Stimulated activated naive B cell treated with anti-CD40 and anti-IgM and Interleukin-4, amounts not matched to agents 10 μg/mL and 1 μg/mL and 100 μg/mL, for 72 hours (primary cell): ENCODE measurements around the gene PRRC2B.

Experiments used
- ATAC-seq, 2 donors: fragments of 150-1000 bp; cut with Tn5 transposase; replicated peaks; 2 replicates each; pipeline ENCODE4 v1.10.0; 2021; ENCODE audit warnings: moderate library complexity in 1 of 2
- DNase-seq: peaks from one replicate; pipeline ENCODE4 v3.0.0; 2021
- H3K27ac Mint-ChIP-seq: one replicate; pipeline ENCODE4 v1.8.0; 2022; ENCODE audit warnings: mild to moderate bottlenecking, mixed read lengths
- H3K27me3 Mint-ChIP-seq, 2 donors: one replicate each; pipeline ENCODE4 v1.8.0; 2022; ENCODE audit warnings: mixed read lengths in 2 of 2
- H3K36me3 Mint-ChIP-seq, 2 donors: one replicate each; pipeline ENCODE4 v1.8.0; 2022; ENCODE audit warnings: mixed read lengths in 2 of 2, mild to moderate bottlenecking in 1 of 2
- H3K4me1 Mint-ChIP-seq, 2 donors: one replicate each; pipeline ENCODE4 v1.8.0; 2022; ENCODE audit warnings: mixed read lengths in 2 of 2, mild to moderate bottlenecking in 1 of 2
- H3K4me3 Mint-ChIP-seq, 2 donors: one replicate each; pipeline ENCODE4 v1.8.0; 2022; ENCODE audit warnings: mild to moderate bottlenecking in 2 of 2, mixed read lengths in 2 of 2, moderate library complexity in 1 of 2
- H3K9me3 Mint-ChIP-seq, 2 donors: one replicate each; pipeline ENCODE4 v1.8.0; 2022; ENCODE audit warnings: mixed read lengths in 2 of 2, mild to moderate bottlenecking in 1 of 2

PRRC2B gene

GRCh38 chr9:131407717-131408195 lies 13.9 kb downstream of the PRRC2B start:
- H3K36me3 Mint-ChIP-seq, result peaks cover 16 to 26% of the 10 kb centered on the region in 2 donors

GRCh38 chr9:131409458-131409992 lies 15.6 kb downstream of the PRRC2B start:
- peak overlapping the region in 1 of 2 donors; percentile 44 for H3K4me3 Mint-ChIP-seq
- H3K9me3 Mint-ChIP-seq, result no peaks in the 10 kb centered on the region
- DNase-seq (no peak), ATAC-seq (no peak)
- H3K4me1 Mint-ChIP-seq, result peaks cover 62 to 87% of the 10 kb centered on the region in 2 donors
- no peaks in the 10 kb centered on the region for H3K27me3 Mint-ChIP-seq
- peak overlapping the region; percentile 47 for H3K27ac Mint-ChIP-seq
- peaks cover 20 to 35% of the 10 kb centered on the region in 2 donors for H3K36me3 Mint-ChIP-seq

More at GRCh38 chr9:131407717-131408195, 13.9 kb downstream of the PRRC2B start:
- no peaks in the 10 kb centered on the region for H3K27me3 Mint-ChIP-seq
- H3K4me1 Mint-ChIP-seq, result peaks cover 62 to 89% of the 10 kb centered on the region in 2 donors
- H3K27ac Mint-ChIP-seq, result no peak overlapping the region
- no peak overlapping the region for H3K4me3 Mint-ChIP-seq
- no peak for DNase-seq
- peak; percentile 44 to 48 for ATAC-seq
- H3K9me3 Mint-ChIP-seq, result no peaks in the 10 kb centered on the region

GRCh38 chr9:131410044-131410491 lies 16.2 kb downstream of the PRRC2B start:
- Mint-ChIP-seq H3K4me3 (peak overlapping the region in 1 of 2 donors; percentile 44), H3K4me1 (peaks cover 63 to 87% of the 10 kb centered on the region in 2 donors), H3K27ac (peak overlapping the region; percentile 90), H3K27me3 (no peaks in the 10 kb centered on the region), H3K36me3 (peaks cover 23 to 36% of the 10 kb centered on the region in 2 donors), H3K9me3 (no peaks in the 10 kb centered on the region)
- DNase-seq (no peak), ATAC-seq (peak in 1 of 2 donors; percentile 33)

- Mint-ChIP-seq H3K27ac (no peak overlapping the region), H3K4me3 (no peak overlapping the region)
Observed at GRCh38 chr9:131411719-131412681, 18.1 kb downstream of the PRRC2B start.

GRCh38 chr9:131416509-131416908 lies 22.6 kb downstream of the PRRC2B start:
- ATAC-seq (no peak), DNase-seq (no peak)
- H3K36me3 Mint-ChIP-seq, result peaks cover 40 to 65% of the 10 kb centered on the region in 2 donors
- no peaks in the 10 kb centered on the region for H3K9me3 Mint-ChIP-seq
- no peak overlapping the region for H3K4me3 Mint-ChIP-seq
- peaks cover 60 to 87% of the 10 kb centered on the region in 2 donors for H3K4me1 Mint-ChIP-seq
- no peaks in the 10 kb centered on the region for H3K27me3 Mint-ChIP-seq
- H3K27ac Mint-ChIP-seq, result peak overlapping the region; percentile 92

More at GRCh38 chr9:131411719-131412681, 18.1 kb downstream of the PRRC2B start:
- H3K36me3 Mint-ChIP-seq, result peaks cover 29 to 40% of the 10 kb centered on the region in 2 donors
- H3K27me3 Mint-ChIP-seq, result no peaks in the 10 kb centered on the region
- H3K9me3 Mint-ChIP-seq, result no peaks in the 10 kb centered on the region
- ATAC-seq (no peak), DNase-seq (no peak)
- H3K4me1 Mint-ChIP-seq, result peaks cover 58 to 87% of the 10 kb centered on the region in 2 donors

- DNase-seq (peak; percentile 32), ATAC-seq (peak; percentile 86 to 87)
- Mint-ChIP-seq H3K27me3 (no peaks in the 10 kb centered on the region), H3K4me3 (peak overlapping the region; percentile 74 to 79), H3K9me3 (no peaks in the 10 kb centered on the region), H3K36me3 (peaks cover 35 to 61% of the 10 kb centered on the region in 2 donors), H3K4me1 (peaks cover 58 to 86% of the 10 kb centered on the region in 2 donors), H3K27ac (peak overlapping the region; percentile 87)
Observed at GRCh38 chr9:131417264-131418142, 23.6 kb downstream of the PRRC2B start.

- ATAC-seq, result no peak
- no peaks in the 10 kb centered on the region for H3K27me3 Mint-ChIP-seq
- no peaks in the 10 kb centered on the region for H3K9me3 Mint-ChIP-seq
- peaks cover 37 to 59% of the 10 kb centered on the region in 2 donors for H3K36me3 Mint-ChIP-seq
- H3K27ac Mint-ChIP-seq, result peak overlapping the region; percentile 87
- peaks cover 65 to 94% of the 10 kb centered on the region in 2 donors for H3K4me1 Mint-ChIP-seq
- no peak for DNase-seq
- H3K4me3 Mint-ChIP-seq, result peak overlapping the region; percentile 74 to 79
Observed at GRCh38 chr9:131418143-131419025, 24.5 kb downstream of the PRRC2B start.

GRCh38 chr9:131419026-131419614 lies 25.2 kb downstream of the PRRC2B start:
- Mint-ChIP-seq H3K27me3 (no peaks in the 10 kb centered on the region), H3K27ac (peak overlapping the region; percentile 87), H3K4me3 (peak overlapping the region; percentile 8 to 50), H3K36me3 (peaks cover 36 to 56% of the 10 kb centered on the region in 2 donors), H3K4me1 (peaks cover 62 to 90% of the 10 kb centered on the region in 2 donors), H3K9me3 (no peaks in the 10 kb centered on the region)
- no peak for ATAC-seq
- no peak for DNase-seq

- no peak for DNase-seq
- H3K27me3 Mint-ChIP-seq, result no peaks in the 10 kb centered on the region
- no peak for ATAC-seq
- peaks cover 63 to 84% of the 10 kb centered on the region in 2 donors for H3K4me1 Mint-ChIP-seq
- H3K9me3 Mint-ChIP-seq, result no peaks in the 10 kb centered on the region
- peak overlapping the region in 1 of 2 donors; percentile 8 for H3K4me3 Mint-ChIP-seq
- peaks cover 30 to 55% of the 10 kb centered on the region in 2 donors for H3K36me3 Mint-ChIP-seq
- H3K27ac Mint-ChIP-seq, result peak overlapping the region; percentile 87
Observed at GRCh38 chr9:131419716-131420115, 25.8 kb downstream of the PRRC2B start.

GRCh38 chr9:131420980-131421624 lies 27.2 kb downstream of the PRRC2B start:
- Mint-ChIP-seq H3K36me3 (peaks cover 22 to 51% of the 10 kb centered on the region in 2 donors), H3K27ac (peak overlapping the region; percentile 62)
- ATAC-seq, result no peak

GRCh38 chr9:131421691-131422090 lies 27.8 kb downstream of the PRRC2B start:
- ATAC-seq, result no peak
- peaks cover 26 to 55% of the 10 kb centered on the region in 2 donors for H3K36me3 Mint-ChIP-seq
- H3K4me1 Mint-ChIP-seq, result peaks cover 56 to 77% of the 10 kb centered on the region in 2 donors
- no peaks in the 10 kb centered on the region for H3K27me3 Mint-ChIP-seq
- no peak for DNase-seq
- peak overlapping the region; percentile 44 for H3K27ac Mint-ChIP-seq
- H3K4me3 Mint-ChIP-seq, result no peak overlapping the region
- no peaks in the 10 kb centered on the region for H3K9me3 Mint-ChIP-seq

More at GRCh38 chr9:131420980-131421624, 27.2 kb downstream of the PRRC2B start:
- no peak overlapping the region for H3K4me3 Mint-ChIP-seq
- peaks cover 58 to 77% of the 10 kb centered on the region in 2 donors for H3K4me1 Mint-ChIP-seq
- no peaks in the 10 kb centered on the region for H3K27me3 Mint-ChIP-seq
- no peaks in the 10 kb centered on the region for H3K9me3 Mint-ChIP-seq
- DNase-seq, result no peak

GRCh38 chr9:131422241-131422792 lies 28.4 kb downstream of the PRRC2B start:
- peaks cover 25 to 55% of the 10 kb centered on the region in 2 donors for H3K36me3 Mint-ChIP-seq
- H3K27ac Mint-ChIP-seq, result peak overlapping the region; percentile 65
- H3K4me3 Mint-ChIP-seq, result no peak overlapping the region
- H3K4me1 Mint-ChIP-seq, result peaks cover 53 to 77% of the 10 kb centered on the region in 2 donors
- H3K27me3 Mint-ChIP-seq, result no peaks in the 10 kb centered on the region
- ATAC-seq (no peak), DNase-seq (no peak)
- no peaks in the 10 kb centered on the region for H3K9me3 Mint-ChIP-seq
